ENCODE results near the gene KDM5A.
"Not testable (repeated sequence)": the region's sequence is repeated elsewhere in the genome, so short reads cannot be mapped to it uniquely, and the experiment has no call there.

The KDM5A gene

GRCh38 chr12:332581-333205 is 56.4 kb downstream of the KDM5A start:
- no peak for DNase-seq (ENCODE audit: low spot score)

GRCh38 chr12:331287-331686 is 57.8 kb downstream of the KDM5A start:
- DNase-seq (ENCODE audit: low spot score): no peak

GRCh38 chr12:325906-326305 is 63.2 kb downstream of the KDM5A start:
- DNase-seq (ENCODE audit: low spot score): no peak

GRCh38 chr12:323507-323906 is 65.6 kb downstream of the KDM5A start:
- no peak for DNase-seq (ENCODE audit: low spot score)

GRCh38 chr12:321606-322326 is 67.4 kb downstream of the KDM5A start:
- DNase-seq (ENCODE audit: low spot score): no peak

- DNase-seq (ENCODE audit: low spot score): no peak
Observed at GRCh38 chr12:318759-319515, 70.2 kb downstream of the KDM5A start.

GRCh38 chr12:308511-308910 is 80.6 kb downstream of the KDM5A start:
- DNase-seq (ENCODE audit: low spot score): no peak

- DNase-seq (ENCODE audit: low spot score): no peak
Observed at GRCh38 chr12:307406-307805, 81.7 kb downstream of the KDM5A start.

- no peak for DNase-seq (ENCODE audit: low spot score)
Observed at GRCh38 chr12:304805-305204, 84.3 kb downstream of the KDM5A start.

- DNase-seq (ENCODE audit: low spot score): not testable (repeated sequence)
Observed at GRCh38 chr12:302766-303165, 86.4 kb downstream of the KDM5A start.

- DNase-seq (ENCODE audit: low spot score): not testable (repeated sequence)
Observed at GRCh38 chr12:300166-300565, 89.0 kb downstream of the KDM5A start.

GRCh38 chr12:299511-299910 is 89.6 kb downstream of the KDM5A start:
- not testable (repeated sequence) for DNase-seq (ENCODE audit: low spot score)

- DNase-seq (ENCODE audit: low spot score): not testable (repeated sequence)
Observed at GRCh38 chr12:298059-298458, 91.1 kb downstream of the KDM5A start.

GRCh38 chr12:295132-295531 is 94.0 kb downstream of the KDM5A start:
- DNase-seq (ENCODE audit: low spot score): no peak

GRCh38 chr12:293199-293598 is 95.9 kb downstream of the KDM5A start:
- DNase-seq (ENCODE audit: low spot score): no peak

- DNase-seq (ENCODE audit: low spot score): no peak
Observed at GRCh38 chr12:292186-292585, 96.9 kb downstream of the KDM5A start.

- no peak for DNase-seq (ENCODE audit: low spot score)
Observed at GRCh38 chr12:291153-291723, 97.9 kb downstream of the KDM5A start.

- DNase-seq (ENCODE audit: low spot score): no peak
Observed at GRCh38 chr12:288687-289086, 100.4 kb downstream of the KDM5A start.

GRCh38 chr12:286531-287300 is 102.4 kb downstream of the KDM5A start:
- no peak for DNase-seq (ENCODE audit: low spot score)

GRCh38 chr12:278046-278445 is 111.1 kb downstream of the KDM5A start:
- DNase-seq (ENCODE audit: low spot score): no peak

GRCh38 chr12:275812-276211 is 113.3 kb downstream of the KDM5A start:
- no peak for DNase-seq (ENCODE audit: low spot score)

- DNase-seq (ENCODE audit: low spot score): no peak
Observed at GRCh38 chr12:273382-273781, 115.7 kb downstream of the KDM5A start.
